ENCODE results near the gene ACOX1.

- no peak for TF ChIP-seq CTCF (optimal IDR thresholded peaks at IDR 0.05 in 1 of 3, IDR thresholded peaks at IDR 0.05 in 1 of 3, conservative IDR thresholded peaks at IDR 0.05 in 1 of 3; ENCODE audit: extremely low read depth in 1 of 3, insufficient read depth in 2 of 3, low read length in 3 of 3)
- no peak for TF ChIP-seq EZH2 (IDR thresholded peaks at IDR 0.05; ENCODE audit: low read length)
These were observed 15.9 kb upstream of the ACOX1 start for GRCh38 chr17:75994802-75995370.
